Ovary (tissue), 3 donors: ENCODE results near the gene C1orf167.

Experiments used
- EP300 ChIP-seq: sonication (generic); formaldehyde crosslinking; IDR thresholded peaks from one replicate; pipeline ENCODE4 v1.6.1; 2017; ENCODE audit warnings: antibody characterized with exemption
- POLR2A ChIP-seq: fragments of 450-650 bp; IDR thresholded peaks from one replicate; pipeline ENCODE4 v1.6.1; 2017; ENCODE audit warnings: antibody characterized with exemption, mild to moderate bottlenecking, moderate library complexity
- TF ChIP-seq, protein P1 (sequence below), 3 donors: fragments of 450-650 bp in 2 of 3; fragments of 200-600 bp in 1 of 3; IDR thresholded peaks; one replicate each; pipeline versions ENCODE4 v1.5.1 to v1.8.0; 2016 to 2022; ENCODE audit warnings: antibody characterized with exemption in 3 of 3, mild to moderate bottlenecking in 1 of 3
- donor health status: DM: no; HTN: no; CAD: no.

GRCh38 chr1:11789126-11790067, 27.4 kb downstream of the C1orf167 start:
- TF ChIP-seq, protein P1, sequence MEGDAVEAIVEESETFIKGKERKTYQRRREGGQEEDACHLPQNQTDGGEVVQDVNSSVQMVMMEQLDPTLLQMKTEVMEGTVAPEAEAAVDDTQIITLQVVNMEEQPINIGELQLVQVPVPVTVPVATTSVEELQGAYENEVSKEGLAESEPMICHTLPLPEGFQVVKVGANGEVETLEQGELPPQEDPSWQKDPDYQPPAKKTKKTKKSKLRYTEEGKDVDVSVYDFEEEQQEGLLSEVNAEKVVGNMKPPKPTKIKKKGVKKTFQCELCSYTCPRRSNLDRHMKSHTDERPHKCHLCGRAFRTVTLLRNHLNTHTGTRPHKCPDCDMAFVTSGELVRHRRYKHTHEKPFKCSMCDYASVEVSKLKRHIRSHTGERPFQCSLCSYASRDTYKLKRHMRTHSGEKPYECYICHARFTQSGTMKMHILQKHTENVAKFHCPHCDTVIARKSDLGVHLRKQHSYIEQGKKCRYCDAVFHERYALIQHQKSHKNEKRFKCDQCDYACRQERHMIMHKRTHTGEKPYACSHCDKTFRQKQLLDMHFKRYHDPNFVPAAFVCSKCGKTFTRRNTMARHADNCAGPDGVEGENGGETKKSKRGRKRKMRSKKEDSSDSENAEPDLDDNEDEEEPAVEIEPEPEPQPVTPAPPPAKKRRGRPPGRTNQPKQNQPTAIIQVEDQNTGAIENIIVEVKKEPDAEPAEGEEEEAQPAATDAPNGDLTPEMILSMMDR (IDR thresholded peaks at IDR 0.05) = no peak
- TF ChIP-seq POLR2A = no peak
- TF ChIP-seq EP300 = no peak
